ENCODE results near the gene ANGPTL3.

The ANGPTL3 gene

DNA sequence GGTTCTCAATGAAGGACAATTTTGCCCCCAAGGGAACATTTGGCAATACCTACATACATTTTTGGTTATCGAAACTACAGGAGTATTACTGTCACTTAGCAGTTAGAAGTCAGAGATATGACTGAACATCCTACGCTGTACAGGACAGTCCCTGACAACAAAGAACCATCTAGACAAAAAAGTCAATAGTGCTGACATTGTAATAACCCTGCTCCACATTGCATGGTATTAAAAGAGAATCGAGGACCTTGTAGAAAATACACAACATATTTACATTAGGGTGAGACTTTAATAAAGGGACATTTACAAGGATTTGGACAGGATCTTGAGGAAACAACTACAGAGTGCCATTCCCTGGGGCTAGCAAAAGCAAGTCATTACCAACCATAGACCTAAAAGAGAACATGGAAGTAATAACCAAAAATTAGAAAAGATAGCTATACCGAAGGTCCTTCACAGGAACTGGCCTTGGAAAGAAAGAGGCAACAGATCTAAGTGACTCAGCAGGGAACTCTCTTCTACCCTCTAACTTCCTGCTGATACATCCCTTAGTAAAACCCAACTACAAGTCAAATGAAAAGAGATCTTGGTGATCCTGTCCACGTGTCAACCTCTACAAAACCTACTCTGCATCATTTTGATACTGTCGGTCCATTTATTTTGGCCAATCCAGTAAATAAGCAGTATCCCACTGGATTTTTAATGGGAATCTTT is 40.2 kb downstream of the ANGPTL3 start:
- DNase-seq = no peak

DNA sequence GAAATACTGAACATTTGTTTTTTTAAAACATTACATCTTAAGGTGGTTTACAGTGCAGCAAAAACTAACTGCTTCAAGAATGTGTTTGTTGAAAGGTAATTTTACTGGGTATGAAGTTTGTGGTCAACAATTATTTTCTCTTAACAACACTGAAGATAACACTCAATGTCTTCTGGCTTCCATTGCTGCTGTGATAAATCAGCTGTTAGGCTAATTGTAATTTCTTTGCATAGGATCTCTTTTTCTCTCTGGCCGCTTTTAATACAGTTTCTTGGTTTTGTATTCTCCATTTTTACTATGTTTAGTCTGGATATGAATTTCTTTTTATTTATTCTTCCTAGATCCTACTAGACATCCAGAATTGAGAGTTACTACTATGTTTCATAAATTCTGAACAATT is 46.0 kb downstream of the ANGPTL3 start:
- DNase-seq = no peak

DNA sequence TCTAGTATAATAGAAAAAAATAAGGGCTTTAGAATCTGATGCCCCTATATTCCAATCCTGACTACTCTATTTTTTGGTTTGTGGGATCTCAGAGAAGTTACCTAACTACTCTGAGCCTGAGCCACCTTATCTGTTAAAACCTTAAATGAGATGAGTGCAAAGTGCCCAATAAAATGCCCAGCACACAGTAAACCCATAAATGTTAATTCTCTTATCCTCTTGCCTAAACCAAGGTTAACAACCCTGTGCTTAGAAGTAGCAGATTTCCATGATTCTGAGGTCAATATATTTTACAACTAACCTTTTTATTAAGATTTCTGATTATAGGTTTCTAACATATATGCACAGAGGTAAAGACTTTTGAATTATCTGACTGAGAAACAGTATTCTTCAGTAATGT is 55.1 kb downstream of the ANGPTL3 start:
- no peak for DNase-seq

DNA sequence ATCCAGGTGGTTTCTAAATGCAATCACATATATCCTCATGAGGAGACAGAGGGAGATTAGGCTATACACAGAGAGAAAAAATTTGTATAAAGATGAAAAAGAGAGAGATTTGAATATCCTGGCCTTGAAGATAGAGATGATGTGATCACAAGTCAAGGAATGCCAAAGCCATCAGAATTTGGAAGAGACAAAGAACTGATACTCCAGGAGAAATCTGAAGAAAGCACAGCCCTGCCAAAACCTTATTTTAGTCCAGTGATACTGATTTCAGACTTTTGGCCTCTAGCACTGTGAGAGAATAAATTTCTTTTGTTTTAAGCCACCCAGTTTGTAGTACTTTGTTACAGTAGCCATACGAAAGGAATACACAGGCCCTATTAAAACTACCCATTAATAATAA is 57.4 kb downstream of the ANGPTL3 start:
- no peak for DNase-seq

Measured in CD4-positive, alpha-beta T cell treated with Interleukin-10 for 1 hour (primary cell).